CD4-positive, alpha-beta T cell treated with Interleukin-2 at 100 ng/mL for 4 hours (primary cell): ENCODE data around the gene NMT1.
A peak's percentile ranks its signal among the peaks of the same experiment; 100 is the strongest.

Source experiments
- DNase-seq: peaks from one replicate; pipeline ENCODE4 v3.0.0-alpha.2; 2020; ENCODE audit warnings: low spot score

Gene NMT1

DNA sequence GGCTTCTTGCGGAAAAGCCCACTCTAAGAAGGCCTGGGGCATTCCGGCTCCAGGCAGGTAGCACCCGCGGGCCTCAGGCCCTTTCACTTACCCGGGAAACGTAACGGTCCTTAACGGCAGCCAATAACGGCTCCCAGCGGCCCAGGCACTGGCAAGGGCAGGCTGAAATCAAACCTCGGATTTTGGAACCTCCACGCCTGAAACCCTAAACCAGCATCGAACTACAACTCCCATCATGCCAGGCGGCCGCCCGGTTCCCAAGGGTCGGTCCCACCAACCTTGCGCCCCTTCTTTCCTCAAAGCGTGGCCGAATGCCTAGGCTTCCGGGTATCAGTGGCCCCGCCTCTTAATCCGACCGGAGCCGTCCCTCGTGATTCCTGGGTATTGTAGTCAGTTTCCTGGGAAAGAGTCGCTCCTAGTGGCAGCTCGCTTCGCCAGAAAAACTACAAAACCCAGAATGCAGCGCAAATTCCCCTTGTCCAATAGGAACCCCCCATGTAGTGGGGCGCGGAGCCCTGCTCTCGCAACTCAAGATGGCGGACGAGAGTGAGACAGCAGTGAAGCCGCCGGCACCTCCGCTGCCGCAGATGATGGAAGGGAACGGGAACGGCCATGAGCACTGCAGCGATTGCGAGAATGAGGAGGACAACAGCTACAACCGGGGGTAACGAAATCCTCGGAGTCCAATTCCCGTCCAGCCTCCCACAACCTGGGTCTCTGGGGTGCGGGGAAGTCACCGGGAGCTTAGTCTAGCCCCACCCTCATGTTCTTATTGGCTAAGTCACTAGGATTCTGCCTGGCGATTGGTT is at the start of gene NMT1:
Gene NMT1 (plus strand): TSS at position 521 of the 809 bp plus-strand sequence. CDS start 13 bp downstream, at position 534.
- peak; percentile 99 for DNase-seq

- DNase-seq = no peak
Measured at GRCh38 chr17:45011767-45012166, 49.4 kb upstream of the NMT1 start.

DNA sequence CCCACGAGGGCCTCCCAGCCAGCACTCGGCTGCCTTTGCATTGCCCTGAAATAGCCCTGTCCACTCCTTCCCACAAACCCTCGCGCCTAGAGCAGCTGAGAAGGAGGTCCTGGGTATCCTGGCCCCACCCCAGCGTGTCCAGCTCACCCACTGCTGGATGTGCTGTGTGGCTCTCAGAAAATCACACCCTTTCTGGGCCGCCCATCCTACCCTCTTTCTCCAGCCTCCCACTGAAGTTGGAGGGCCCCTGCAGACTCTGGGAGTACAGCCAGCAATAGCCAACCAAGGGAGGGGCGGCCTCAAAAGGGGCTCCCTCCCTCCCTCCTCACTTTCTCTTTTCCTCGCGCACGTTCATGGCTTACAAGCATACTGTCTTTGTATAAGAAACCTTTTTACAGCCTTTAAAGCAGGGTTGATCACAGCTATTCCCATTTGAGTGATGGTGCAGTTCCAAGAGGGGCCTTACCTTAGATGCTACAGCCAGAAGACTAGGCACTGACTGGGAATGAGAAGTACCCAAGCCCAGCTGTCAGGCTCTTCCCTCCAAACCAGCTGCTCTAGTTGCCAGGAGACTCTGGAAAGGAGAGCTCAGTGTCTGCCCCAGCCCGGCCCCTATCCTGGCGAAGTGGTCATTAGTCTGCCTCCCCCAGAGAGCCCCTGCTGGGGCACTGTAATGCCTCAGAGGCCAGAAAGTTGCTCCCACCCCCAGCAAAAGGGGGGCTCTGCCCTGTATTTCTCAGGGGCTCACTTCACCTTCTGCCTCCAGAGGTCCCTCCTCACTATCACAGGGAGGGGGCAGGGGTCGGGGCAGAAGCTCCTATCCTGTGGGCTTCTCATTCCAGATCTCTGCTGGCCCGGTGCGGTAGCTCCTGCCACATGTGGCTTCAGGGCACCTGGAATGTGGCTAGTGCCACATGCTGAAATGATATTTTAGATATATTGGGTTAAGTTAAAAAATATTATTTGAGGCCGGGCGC is 47.8 kb upstream of the NMT1 start:
- no peak for DNase-seq

DNA sequence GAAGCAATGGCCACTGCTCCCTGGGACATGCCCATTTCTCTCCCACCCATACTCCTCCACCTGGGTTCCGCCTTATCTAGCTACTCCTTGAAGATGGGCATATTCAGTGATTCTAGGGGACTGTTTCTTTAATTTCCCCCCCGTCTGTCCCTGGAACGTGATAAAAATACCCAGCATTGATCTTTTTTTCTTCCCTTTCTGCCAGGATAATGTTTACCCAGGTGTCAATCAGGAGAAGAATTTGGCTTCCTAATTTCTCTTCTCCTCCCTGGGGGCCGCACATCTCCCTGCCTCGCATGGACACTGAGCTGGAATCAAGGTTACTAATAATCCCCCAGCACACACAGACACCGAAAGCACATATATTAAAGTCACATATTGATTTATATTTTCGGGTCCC is 44.9 kb upstream of the NMT1 start:
- no peak for DNase-seq

DNA sequence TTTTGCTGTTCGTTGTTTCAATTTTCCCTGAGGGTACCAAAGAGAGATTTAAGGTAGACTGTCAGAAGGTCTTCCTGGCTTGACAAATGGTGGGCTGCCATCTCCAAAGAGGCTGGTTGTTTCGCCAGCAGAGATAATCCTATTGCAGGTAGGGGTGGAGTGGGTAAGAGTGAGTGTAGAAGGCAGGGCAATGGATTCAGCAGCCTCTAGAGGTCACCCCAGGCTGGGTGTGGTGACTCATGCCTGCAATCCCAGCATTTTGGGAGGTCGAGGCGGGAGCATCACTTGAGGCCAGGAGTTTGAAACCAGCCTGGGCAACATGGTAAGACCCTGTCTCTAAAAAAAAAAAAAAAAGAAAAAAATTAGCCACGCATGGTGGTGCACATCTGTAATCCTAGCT is 44.3 kb upstream of the NMT1 start:
- DNase-seq = no peak

- no peak for DNase-seq
Measured at GRCh38 chr17:45018514-45018847, 42.6 kb upstream of the NMT1 start.

DNA sequence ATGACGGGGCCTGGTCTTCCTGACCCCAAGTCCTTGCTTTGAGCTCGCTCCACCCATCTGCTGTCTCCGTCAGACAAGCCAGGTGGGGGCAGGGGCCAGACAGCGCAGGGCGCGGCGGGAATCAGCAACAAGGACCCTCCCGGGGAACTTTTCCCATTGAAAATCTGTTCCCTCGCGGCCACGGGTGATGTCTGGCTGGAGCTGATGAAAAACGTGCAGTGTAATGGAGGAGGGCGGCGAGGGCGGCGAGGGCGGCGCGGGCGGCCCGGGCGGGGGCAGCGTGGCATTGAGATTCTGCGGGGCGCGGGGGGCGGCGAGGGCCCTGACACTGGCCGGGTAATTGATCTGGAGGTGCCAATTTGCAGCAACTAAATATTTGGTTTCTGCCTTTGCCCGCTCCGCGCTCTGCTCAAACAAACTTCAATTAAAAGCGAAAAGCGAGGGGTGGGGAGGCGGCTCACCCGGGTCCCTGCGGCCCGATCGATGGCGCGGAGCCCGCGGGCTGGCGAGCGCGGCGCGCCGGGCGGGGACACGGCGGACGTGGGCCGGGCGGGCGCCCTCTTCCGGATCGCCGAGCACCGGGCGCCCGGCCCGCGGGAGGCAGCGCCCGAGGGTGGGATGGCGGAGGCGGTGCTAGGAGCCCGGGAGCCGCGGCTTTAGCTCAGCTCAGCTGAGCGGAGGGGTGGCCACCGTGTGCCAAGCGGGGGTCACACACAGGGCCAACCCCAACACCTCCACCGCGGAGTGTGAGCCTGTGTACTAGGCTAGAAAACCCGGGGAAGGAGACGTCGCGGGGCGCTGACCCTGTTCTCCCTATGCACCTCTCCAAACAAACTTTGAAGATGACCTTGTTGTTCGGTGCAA is 42.0 kb upstream of the NMT1 start:
- peak; percentile 31 for DNase-seq

DNA sequence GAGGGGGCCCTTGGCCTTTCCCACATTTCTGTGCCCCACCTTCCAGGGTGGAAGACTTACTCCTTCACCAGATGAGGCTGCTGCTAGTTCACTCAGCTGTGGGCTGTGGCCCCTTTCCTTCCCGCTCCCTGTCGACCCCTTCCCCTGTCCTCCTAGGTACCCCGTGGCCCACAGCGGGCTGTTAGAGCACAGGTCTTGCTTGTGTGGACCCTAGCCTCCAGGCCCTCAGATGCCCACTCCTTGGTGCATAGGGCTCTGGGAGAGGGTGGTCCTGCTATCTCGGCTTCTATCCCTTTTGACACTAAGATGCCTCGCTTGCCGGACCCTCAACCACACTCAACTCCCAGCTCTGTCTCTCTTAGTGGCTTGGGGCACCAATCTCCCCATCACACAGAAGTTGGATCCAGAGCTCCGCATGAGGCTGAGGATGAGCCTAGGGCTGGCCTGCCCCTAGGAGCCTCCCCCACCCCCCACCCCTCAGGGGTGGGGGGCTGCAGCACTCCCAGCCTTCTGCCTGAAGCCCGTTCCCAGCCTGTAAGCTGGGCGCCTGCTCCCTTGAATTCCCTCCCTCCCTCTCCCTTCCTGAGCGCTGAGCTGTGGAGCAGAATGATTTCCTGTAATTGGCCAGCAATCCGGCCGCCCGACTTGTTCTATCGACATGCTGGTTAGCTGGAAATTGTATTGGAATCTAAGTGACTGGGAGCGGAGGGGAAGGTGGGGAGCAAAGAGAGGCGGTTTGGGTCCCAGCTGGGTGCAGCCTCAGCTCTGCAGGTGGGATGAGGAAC is 40.6 kb upstream of the NMT1 start:
- no peak for DNase-seq

DNA sequence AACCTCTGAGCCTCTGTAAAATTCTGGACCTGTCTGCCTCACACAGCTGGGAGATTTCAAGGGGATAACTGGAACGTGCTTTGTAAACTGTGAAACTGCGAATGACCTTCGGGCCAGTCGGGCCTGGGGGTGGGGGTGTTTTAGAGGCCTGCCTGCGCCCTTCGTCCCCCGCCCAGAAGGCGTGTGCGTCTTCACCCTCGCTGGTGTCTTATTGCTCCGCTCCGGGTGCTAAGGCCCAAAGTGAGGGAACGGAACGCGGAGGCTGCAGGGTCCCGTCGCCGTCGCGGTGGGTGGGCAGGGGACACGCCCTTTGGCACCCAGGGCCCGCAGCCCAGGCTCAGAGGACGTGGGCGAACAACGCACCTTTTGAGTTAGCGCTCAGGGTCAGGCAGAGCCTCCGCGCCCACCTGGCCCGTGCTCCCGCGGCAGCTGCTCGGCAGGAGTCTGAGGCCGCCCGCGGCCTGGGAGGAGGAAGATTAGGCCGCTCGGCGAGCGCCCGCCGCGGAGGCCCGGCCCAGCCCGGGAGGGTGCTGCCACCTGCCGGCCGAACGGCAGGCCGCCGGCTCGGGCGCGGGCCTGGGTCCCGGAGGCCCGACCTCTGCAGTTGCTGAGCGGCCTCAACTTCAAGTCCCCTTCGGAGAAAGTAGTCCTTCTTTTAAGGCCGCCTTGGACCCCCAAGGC is 39.4 kb upstream of the NMT1 start:
- DNase-seq = peak; percentile 55

DNA sequence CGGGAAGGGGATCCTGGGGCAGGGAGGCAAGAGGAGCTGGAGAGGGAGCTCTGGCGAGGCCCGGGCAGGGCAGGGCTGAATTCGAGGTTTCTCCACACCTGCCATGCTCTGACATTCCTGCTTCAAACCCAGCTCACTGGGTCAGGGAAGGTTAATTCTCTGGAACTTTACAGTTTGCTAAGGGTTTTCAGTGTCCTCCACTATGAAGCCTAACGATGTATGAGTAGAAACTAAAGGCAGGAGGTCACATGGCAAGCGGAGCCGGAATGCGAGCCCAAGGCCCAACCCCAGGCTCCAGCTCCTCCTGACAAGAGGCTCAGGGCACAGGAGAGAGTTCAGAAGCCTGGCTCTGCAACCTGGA is 38.8 kb upstream of the NMT1 start:
- no peak for DNase-seq

GRCh38 chr17:45022655-45023339 is 38.3 kb upstream of the NMT1 start:
- no peak for DNase-seq

DNA sequence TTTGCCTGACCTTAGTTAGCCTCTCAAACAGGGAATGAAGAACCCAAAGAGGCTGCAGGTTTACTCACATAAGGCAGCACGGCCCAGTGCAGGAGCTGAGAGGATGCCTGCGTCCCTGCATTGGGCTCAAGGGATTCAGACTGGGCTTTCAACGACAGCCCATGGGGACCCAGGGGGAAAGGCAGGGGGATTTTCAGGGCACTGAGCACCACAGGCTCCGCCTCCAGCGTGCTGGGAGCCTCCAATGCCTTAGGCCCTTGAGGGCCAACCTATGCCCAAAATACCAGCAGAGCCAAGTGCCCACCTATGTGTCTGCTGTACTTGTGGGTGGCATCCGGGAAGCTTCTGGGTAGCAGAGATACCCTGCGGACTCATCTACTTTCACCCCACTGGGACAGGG is 32.0 kb upstream of the NMT1 start:
- no peak for DNase-seq

GRCh38 chr17:45029758-45030423 is 31.2 kb upstream of the NMT1 start:
- DNase-seq = no peak

DNA sequence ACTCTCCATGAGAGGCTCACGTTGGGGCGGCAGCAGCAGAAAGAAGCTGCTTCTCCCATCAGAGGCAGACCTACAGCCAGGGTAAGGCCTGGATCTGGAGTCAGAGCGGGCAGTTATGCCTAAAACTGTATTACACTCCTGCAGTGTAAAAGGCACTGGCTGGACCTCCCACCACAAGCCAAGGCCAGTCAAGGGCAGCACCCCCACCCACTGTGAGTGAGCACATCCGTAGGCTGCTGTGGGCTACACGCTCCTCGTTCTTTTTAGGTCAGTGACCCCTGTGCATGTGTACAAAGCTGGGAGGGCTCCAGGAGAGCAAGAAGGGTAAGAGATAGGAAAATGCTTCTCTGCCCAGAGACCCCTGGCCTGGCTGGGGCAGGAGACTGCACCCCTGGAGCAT is 30.4 kb upstream of the NMT1 start:
- DNase-seq = no peak

DNA sequence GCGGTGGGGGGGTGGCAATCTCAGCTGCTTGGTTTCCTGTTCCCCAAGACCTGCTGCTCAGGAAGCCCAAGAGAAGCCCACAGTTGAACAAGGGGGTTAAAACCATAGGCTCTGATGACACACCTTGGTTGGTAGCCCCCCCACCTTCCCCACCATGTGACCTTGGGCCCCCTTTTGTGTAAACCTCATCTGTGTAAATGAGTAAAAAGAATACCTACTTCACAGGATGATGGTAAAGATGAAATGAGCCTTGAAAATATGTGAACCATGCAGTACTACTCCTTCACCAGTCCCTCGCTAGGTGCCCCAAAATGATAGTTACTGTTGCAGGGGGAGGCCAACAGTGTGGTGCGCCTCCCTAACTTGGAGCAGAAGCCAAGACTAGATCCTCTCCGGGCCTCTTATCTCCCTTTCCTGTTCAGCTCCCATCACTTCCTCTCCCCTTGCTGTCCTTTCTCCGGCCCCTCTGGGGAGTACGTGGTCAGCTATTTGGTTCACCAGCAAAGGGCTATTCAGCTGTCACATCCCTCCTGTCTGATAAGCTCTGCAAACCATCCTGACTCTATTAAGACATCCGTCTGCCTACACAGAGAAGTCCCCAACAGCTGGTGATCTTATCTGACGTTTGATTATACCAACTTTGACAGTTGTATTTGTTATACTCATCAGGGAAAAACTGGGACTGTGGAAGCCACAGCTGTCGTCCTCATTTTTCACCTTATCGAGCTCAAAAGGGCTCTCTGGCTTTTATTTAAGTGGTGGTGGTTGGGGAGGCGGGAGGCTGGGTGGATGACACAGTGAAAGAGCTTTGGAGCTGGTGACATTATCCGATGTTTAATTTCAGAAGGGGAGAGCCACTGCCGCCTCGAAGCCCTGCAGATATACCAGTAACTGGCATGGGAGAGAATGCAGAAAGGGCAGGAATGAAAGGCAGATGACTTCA is 29.6 kb upstream of the NMT1 start:
- no peak for DNase-seq

- no peak for DNase-seq
Measured at GRCh38 chr17:45032174-45032541, 29.0 kb upstream of the NMT1 start.

DNA sequence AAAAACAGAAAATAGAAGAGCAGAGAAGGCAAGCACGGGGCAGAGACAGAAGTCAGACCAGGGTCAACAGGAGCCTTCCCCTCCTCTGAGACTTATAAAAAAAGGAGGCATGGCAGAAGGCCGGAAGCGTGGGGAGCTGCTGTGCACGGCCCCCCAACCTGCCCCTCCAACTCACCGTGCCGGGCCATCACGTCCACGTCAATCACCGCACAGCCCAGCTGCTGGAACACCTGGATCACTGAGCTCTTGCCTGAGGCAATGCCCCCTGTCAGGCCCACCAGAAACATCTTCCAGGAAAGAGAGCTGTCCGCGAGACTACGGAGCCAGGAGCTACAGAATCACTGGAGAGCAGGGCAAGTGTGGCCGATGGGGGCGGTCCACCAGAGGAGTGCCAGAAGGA is 26.5 kb upstream of the NMT1 start:
- DNase-seq = no peak

DNA sequence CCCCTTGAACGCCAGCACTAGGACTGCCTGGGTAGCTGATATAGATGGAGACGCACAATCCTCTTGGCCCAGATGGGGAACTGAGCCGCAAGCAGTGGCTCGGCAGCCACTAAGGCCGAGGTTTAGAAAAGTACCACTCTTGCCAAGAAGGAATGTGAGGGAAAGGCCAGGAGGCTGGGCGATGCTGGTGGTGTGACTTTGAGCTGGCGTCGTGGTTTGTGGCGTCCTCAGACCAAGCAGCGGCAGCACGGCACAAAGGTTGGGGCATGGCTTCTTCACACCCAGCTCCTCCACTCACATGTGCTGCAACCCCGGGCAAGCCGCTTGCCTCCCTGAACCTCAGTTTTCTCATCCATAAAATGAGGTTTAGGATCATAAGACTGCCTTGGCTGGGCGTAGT is 25.3 kb upstream of the NMT1 start:
- no peak for DNase-seq

- DNase-seq = no peak
Measured at GRCh38 chr17:45036691-45037090, 24.4 kb upstream of the NMT1 start.
